Brain pericyte (primary cell): ENCODE measurements around the gene CEP112.
A peak's percentile ranks its signal among the peaks of the same experiment; 100 is the strongest.

Source experiments
- DNase-seq: peaks from one replicate; pipeline ENCODE4 v3.0.0-alpha.2; 2012; ENCODE audit warnings: low read depth, low spot score

The CEP112 gene

DNA sequence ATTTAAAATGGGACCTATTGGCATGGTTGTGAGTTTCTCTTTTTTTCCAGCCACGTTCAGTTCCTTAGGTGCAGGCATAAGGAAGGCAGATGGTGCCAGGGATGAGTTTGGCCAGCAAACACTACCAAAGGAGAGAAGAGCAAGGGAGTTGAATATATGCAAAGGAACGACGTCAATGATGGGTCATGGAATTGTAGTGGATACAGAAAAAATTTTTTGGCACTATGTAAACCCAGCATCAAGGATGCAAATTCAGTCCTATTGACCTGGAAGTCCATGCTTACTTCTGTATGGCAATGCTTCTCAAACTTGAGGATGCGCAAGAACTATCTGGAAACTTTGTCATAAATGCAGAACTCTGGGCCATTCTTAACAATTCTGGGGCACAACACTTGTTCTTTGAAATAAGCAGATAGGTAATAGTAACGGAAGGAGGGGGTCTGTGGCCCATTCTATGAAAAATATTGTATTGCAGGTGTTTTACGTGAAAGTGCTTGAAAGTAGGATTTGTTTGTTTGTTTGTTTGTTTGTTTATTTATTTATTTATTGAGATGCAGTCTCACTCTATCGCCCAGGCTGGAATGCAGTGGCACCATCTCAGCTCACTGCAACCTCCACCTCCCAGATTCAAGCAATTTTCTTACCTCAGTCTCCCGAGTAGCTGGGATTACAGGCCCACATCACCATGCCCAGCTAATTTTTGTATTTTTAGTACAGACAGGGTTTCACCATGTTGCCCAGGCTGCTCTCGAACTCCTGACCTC, 19.3 kb upstream of the CEP112 start:
- no peak for DNase-seq

DNA sequence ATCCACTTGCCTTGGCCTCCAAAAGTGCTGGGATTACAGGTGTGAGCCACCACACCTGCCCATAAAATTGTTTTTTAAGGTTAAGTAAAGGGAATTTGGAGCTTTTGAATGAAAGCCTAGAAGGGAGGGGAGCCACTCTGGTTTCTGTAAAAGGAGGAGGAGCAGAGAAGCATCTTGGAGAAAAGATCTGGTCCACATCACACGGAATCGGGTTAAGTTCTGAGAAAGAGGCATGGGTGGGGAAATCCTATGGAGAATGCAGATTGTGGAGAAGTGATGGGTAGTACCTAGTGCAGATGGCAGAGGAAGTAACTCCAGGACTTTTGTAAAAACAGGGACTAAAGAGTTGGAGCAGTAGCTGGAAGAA, 18.3 kb upstream of the CEP112 start:
- no peak for DNase-seq

- DNase-seq, result no peak
Observed at GRCh38 chr17:66207936-66208335, 16.0 kb upstream of the CEP112 start.

GRCh38 chr17:66203274-66204015, 11.5 kb upstream of the CEP112 start:
- DNase-seq, result no peak

DNA sequence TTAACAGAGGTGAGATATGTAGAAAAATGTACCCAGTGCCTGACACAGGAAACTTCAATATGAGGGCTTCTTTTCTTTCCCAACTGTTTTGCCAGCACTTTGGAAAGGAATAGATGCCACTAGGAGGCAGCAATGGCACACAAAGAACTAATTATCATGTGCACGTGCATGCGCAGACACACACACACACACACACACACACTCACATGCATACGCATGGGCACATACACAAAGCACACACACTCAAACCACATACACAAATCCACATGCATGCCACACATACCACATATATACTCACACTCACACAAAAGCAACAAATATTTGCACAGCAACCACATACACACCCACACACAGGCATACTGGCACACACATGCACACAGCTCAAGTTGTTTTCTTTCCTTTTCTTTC, 8.8 kb upstream of the CEP112 start:
- peak; percentile 40 for DNase-seq

DNA sequence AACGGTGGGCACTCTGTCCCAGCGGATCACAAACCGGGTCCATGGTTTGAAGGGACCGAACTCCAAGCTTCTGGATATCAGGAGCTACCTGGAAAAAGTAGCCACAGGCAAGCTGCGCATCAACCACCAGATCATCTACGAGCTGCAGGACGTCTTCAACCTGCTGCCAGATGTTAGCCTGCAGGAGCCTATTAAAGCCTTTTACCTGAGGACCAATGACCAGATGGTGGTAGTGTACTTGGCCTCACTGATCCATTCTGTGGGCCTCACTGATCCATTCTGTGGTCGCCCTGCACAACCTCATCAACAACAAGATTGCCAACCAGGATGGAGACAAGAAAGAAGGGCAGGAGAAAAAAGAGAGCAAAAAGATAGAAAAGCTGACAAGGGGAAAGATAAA, 6.3 kb upstream of the CEP112 start:
- DNase-seq, result no peak

DNA sequence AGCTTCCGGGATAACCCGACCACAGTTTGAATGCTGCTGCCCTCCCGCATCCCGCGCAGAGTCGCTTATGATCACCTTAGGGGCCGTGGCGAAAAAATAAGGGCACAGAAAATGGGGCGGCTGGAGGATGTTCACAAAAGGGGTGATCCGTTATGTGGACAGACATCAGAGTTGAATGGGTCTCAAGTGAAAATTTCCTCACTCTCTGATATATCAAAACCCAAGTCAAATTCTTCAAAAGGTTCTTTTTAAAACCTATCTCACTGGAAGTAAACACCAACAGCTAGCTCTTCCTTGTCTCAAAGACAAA, 400 bp upstream of the CEP112 start:
- DNase-seq, result no peak

DNA sequence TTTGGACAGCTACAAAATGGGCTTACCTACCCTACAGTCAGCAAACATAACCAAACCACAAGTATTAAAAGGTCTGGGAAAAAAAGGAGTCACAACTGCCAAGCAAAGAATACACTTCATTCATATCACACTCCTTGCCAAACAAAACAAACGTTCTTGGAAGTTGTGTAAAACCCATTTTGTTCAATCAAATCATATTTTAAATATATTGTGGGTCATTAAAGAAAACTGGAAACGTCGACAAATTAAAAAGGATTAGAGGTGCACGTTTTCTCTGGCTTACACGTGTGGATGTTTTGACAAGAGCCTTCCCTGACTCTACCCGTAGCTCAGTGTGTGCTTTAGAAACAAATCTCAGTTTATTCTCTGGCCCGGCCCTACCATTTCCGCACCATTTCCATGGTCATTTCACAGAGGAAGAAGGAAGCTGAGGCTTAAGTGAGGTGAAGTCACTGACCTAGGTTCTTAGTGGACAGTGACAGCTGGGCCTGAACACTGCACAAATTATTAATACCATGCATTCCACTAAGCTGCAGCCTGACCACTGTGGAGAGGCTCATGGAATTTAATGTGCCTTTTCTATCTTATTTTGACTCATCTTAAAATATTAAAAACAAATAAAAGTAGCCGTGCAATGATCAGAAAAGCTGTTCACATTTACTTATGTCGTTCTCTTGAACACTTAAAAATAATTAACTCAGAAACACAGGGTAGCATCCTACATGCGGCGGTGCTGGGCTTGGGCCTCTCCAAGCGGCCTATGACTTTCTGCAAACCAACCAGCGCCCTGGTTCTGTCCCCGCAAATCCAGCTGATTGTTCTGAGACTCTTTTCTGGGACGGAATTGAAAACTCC, 968 bp downstream of the CEP112 start:
- no peak for DNase-seq

DNA sequence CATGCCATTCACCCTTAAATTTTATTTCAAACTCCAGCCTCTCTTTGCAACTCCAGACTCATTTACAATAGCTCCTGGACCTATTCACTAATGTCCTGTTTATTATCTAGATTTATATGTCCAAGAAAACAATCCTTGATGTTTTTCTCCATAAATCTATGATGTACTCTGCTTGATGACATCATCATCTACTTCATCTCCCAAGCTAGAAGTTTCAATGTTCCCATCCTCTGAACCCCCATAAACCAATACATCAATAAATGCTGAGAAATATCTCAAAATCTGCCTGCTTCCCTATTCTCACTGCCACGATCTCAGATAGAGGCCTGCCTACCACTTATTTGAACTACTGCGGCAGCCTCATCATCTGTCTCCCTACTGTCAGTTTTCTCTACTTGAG, 4.2 kb downstream of the CEP112 start:
- DNase-seq, result no peak

DNA sequence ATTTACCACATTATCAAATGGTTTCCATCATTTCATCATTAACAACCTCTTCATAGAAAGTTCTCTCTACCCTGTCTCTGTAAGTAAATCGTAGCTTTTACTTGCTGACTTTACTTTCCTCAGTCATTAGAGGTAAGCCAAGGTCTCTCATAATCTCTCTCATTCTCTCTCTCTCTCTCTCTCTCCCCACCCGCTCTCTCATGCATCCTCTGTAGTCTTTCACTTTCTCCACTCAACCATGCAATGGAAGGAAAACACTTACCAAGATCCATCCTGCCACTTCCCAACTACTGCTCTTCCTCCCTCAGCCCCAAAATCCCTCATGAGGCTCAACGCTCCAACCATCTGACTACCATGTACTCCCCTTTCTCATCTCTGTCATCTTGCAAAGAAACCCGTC, 6.1 kb downstream of the CEP112 start:
- DNase-seq, result no peak

DNA sequence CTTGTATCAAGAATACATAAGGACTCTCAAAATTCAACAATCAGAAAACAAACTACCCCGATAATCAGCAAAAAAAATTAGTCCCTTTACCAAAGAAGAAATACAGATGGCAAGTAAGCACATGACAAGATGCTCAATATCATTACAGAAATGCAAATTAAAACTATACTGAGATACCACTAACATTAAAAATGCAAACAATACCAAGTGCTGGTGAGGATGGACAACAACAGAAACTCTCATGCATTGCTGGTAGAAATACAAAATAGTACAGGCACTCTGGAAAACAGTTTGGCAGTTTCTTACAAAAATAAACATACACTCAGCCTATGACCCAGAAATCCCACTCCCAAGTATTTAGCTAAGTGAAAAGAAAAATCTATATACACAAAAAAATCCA, 7.5 kb downstream of the CEP112 start:
- DNase-seq, result no peak

DNA sequence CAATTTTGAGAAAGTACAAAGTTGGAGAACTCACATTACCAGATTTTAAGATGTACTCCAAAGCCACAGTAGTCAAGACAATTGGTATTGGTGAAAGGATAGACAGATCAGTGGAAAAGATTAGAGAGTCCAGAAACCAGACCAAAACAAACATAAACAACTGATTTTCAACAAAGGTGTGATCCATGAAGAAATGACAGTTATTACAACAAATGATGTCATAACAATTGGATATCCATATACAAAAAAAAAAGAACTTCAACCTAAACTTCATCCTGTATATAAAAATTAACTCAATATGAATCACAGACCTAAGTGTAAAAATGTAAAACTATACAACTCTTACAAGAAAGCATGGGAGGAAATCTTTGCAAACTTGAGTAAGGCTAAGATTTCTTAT, 8.4 kb downstream of the CEP112 start:
- DNase-seq, result no peak

- DNase-seq, result no peak
Observed at GRCh38 chr17:66178642-66179041, 13.3 kb downstream of the CEP112 start.

GRCh38 chr17:66177048-66177447, 14.9 kb downstream of the CEP112 start:
- no peak for DNase-seq

DNA sequence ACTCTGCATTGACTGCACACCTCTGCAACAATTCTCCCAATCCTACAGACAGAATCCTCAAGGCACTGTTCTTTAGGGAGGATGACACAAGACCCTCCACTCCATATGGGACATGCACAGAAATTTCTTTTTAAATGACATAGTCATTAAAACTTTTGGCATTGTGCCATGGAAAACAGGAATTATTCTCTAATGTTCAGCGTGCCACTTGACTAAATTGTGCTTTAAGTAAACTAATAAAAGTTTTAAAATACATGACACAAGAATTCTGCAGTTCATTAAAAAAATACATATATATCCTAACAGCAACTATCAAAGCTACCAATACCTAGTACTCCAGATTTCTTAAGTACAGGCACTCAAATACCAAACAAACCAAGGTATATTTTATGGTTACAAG, 16.0 kb downstream of the CEP112 start:
- no peak for DNase-seq

DNA sequence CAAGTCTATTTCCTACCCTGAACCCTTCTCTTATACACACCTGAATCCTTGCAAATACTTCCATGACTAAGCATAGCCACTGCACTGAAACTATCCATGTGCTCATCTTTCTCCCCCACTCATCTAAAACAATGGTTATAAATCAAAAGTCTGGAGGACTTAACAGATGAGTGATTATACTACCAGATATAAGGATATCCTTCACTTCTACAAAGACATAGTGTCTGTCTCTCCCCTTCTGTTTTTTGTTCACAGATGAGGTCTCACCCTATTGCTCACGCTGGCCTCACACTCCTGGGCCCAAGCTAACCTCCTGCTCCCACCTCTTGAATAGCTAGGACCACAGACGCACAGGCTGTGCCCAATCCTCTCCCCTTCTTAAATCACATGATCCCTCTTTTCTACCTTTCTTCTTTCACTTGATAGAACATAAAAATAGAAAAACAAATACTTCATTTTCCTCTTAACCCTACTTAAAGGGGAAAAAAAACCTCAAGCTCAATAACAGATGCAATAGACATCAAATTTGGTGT, 19.2 kb downstream of the CEP112 start:
- DNase-seq, result no peak

DNA sequence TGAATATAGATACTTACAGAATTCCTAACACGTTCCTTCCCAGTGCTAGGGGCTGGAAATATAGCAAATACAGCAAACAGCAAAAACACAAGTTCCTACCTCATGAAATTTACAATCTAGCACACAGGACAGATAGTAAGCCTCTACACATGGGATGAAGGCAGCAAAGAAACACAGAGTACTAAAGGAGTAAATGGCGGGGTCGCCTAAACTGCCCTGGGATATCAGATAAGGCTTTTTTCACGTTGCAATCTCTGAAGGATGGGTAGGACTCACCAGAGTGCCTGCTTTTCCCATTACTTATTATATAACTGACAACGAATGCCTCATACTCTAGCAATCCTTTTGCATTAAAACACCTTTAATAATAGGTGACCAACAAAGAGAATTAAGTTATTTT, 19.8 kb downstream of the CEP112 start:
- no peak for DNase-seq

DNA sequence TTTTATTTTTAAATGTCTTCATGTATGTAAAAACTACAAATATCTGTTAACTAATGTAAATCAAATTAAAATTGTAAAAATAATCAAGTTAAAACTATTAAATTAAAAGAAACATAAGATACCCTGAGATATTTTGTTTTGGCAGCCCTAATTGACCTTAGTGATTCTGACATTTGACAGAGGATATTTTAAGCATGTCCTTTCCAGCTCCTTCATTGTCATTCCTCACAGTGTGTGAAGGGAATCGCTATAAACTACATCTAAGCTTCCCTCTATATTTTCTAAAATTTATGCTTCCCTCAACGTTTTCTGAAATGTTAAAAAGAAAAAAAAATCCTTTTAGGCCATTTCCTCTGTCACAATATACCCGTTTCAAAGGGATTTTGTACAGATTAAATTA, 20.2 kb downstream of the CEP112 start:
- DNase-seq, result no peak

DNA sequence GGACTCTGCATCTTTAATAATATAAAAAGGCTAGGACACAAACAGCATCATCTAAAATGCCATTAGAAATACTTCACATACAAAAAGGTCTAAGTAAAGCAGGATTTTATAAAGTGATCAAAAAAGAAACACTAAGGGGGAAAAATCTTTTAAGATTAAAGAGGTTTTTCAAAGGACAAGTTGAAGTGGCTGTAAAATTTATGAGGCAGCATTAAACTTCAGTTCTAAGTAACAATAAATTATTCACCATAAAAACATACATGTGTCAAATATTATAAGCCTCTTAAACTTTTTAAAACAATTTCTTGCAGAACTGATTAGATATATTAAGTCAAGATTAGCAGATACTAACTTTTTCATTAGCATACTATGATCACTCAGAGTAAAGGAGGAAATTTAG, 20.8 kb downstream of the CEP112 start:
- DNase-seq, result no peak

- DNase-seq, result no peak
Observed at GRCh38 chr17:66169839-66170238, 22.1 kb downstream of the CEP112 start.

DNA sequence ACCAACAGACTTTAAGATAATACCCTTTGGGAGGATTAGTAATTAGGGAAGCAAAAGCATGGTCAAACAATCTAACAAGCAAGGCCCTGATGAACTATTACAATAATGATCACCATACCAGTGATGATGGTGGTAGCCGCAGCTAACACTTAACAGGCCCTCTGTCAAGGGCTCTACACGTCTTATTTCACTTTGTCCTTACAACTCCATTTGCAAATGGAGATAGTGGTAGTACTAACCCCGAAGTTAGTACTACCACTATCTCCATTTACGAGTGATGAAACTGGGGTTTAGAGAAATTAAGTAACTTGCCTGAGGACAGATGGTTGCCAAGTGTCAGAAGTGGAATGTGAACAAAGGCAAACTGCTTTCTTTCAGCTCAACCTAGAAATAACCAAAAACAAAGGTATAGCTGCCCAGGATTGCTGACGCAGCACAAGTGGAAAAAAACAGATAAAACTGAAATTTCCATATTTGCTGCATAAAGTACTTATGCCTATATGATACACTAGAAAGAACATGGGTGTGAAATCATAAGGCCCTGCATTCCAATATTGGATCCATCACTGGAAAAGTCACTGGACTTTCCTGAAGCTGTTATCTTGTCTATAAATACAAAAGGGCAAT, 24.6 kb downstream of the CEP112 start:
- DNase-seq, result no peak

DNA sequence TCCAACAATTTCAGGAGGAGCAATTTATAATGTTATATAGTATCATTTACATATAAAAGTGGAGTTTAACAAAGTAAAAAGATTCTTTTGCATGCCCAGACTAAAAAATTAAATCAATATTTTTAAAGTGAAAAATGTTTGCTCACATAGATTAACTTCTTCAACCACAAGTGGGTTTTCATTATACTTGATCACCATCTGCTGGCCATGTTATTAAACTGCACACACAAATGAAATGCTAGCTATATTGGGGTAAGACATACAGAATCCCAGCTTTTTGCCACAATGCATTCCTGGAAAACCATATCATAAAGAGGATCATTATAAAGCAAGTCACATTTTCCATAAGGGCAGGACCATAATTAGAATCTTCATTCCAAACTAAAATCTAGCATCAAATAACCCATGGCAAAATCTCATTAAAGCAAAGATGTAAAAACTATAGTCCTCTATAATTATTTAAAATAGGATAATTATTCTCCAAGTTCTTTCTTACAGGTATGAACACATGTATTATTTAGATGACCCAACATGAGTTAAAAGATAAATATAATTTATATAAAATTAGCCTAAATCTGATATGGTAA, 26.3 kb downstream of the CEP112 start:
- DNase-seq, result peak; percentile 13
